Neural progenitor cell (in vitro differentiated cells): Measurements from ENCODE around the gene TPPP3. TPM values are rescaled to one million over a fixed set of nuclear protein-coding genes. Genes with fewer than 3 reads are reported as not detected.

ENCODE experiments used
- DNase-seq: peaks from one replicate; pipeline ENCODE4 v3.0.0-alpha.2; 2016; ENCODE audit warnings: low spot score
- H2AFZ ChIP-seq: fragments of 200-600 bp; sonication (generic); replicated peaks from 2 replicates; pipeline ENCODE4 v1.6.1; 2016; ENCODE audit warnings: antibody characterized with exemption
- H3F3A ChIP-seq: fragments of 200-600 bp; sonication (generic); 2 replicates; pipeline ENCODE4 v1.6.1; 2016; ENCODE audit warnings: antibody characterized with exemption, low read depth
- H3K27ac ChIP-seq: fragments of 200-600 bp; sonication (generic); 2 replicates; pipeline ENCODE4 v1.5.1; 2016; ENCODE audit warnings: mild to moderate bottlenecking
- H3K27me3 ChIP-seq: fragments of 200-600 bp; sonication (generic); 2 replicates; pipeline ENCODE4 v1.6.1; 2016; ENCODE audit warnings: mild to moderate bottlenecking, moderate library complexity
- H3K36me3 ChIP-seq: fragments of 200-600 bp; sonication (generic); 2 replicates; pipeline ENCODE4 v1.5.1; 2016
- H3K4me1 ChIP-seq: fragments of 200-600 bp; sonication (generic); 2 replicates; pipeline ENCODE4 v1.6.1; 2016; ENCODE audit warnings: mixed run types
- H3K4me2 ChIP-seq: fragments of 200-600 bp; sonication (generic); 2 replicates; pipeline ENCODE4 v1.6.1; 2016
- H3K4me3 ChIP-seq: fragments of 200-600 bp; sonication (generic); 2 replicates; pipeline ENCODE4 v1.5.1; 2016
- H3K79me2 ChIP-seq: fragments of 200-600 bp; sonication (generic); 2 replicates; pipeline ENCODE4 v1.6.1; 2016; ENCODE audit warnings: low read depth
- H3K9ac ChIP-seq: fragments of 200-600 bp; sonication (generic); 2 replicates; pipeline ENCODE4 v1.6.1; 2016
- H3K9me3 ChIP-seq: fragments of 200-600 bp; sonication (generic); 2 replicates; pipeline ENCODE4 v1.5.1; 2016; ENCODE audit warnings: low read depth
- H4K20me1 ChIP-seq: fragments of 200-600 bp; sonication (generic); 2 replicates; pipeline ENCODE4 v1.6.1; 2016; ENCODE audit warnings: low read depth
- H3K27ac Mint-ChIP-seq: 3 replicates; pipeline ENCODE4 v1.8.0; 2021; ENCODE audit warnings: mixed read lengths
- H3K27me3 Mint-ChIP-seq: 2 replicates; pipeline ENCODE4 v1.8.0; 2022; ENCODE audit warnings: low read depth, mild to moderate bottlenecking, inconsistent platforms, moderate library complexity, mixed read lengths; ENCODE audit not compliant: insufficient read depth
- H3K36me3 Mint-ChIP-seq: 3 replicates; pipeline ENCODE4 v1.8.0; 2021; ENCODE audit warnings: mixed read lengths
- H3K4me1 Mint-ChIP-seq: 3 replicates; pipeline ENCODE4 v1.8.0; 2021; ENCODE audit warnings: mixed read lengths
- H3K4me3 Mint-ChIP-seq: 3 replicates; pipeline ENCODE4 v1.8.0; 2021; ENCODE audit warnings: mild to moderate bottlenecking, moderate library complexity, mixed read lengths
- H3K9me3 Mint-ChIP-seq: 3 replicates; pipeline ENCODE4 v1.8.0; 2020; ENCODE audit warnings: mixed read lengths
- CTCF ChIP-seq: fragments of 200-600 bp; sonication (generic); IDR thresholded peaks from 2 replicates; pipeline ENCODE4 v1.5.1; 2017; ENCODE audit warnings: antibody characterized with exemption, mild to moderate bottlenecking
- EZH2 ChIP-seq: fragments of 200-600 bp; sonication (generic); IDR thresholded peaks from 2 replicates; pipeline ENCODE4 v1.6.1; 2017; ENCODE audit warnings: antibody characterized with exemption, mild to moderate bottlenecking, moderate library complexity
- EZH2phosphoT487 ChIP-seq: fragments of 200-600 bp; sonication (generic); IDR thresholded peaks from 2 replicates; pipeline ENCODE4 v1.6.1; 2017; ENCODE audit warnings: antibody characterized with exemption
- total RNA-seq: library from RNA; depleted of rRNA; stranded (reverse); fragments of >200 nt; gene quantifications from 2 replicates; pipeline ENCODE4 v1.2.3, GENCODE V29; 2015; ENCODE audit warnings: low replicate concordance

Gene TPPP3
- total RNA-seq: 0.96 TPM in 1 of 2 replicates, not detected in the other

GRCh38 chr16:67393111-67393787 lies at the start of gene TPPP3:
TPPP3 (minus strand) TSS chr16:67393498; CDS start chr16:67391111, 2,387 bp downstream.
- Histone ChIP-seq H2AFZ (peak within 1 kb of the TSS; percentile 4), H3K4me1 (peaks cover 44% of the 10 kb centered on the region), H3K4me3 (peak within 1 kb of the TSS; percentile 33), H3K9me3 (no peaks in the 10 kb centered on the region), H3F3A (peaks cover 40% of the 10 kb centered on the region), H3K4me2 (peak within 1 kb of the TSS; percentile 60), H3K9ac (no peak within 1 kb of the TSS), H3K27me3 (peaks cover 59% of the 10 kb centered on the region), H3K27ac (no peak within 1 kb of the TSS), H3K36me3 (no peaks in the 10 kb centered on the region), H3K79me2 (no peaks in the 10 kb centered on the region), H4K20me1 (peaks cover 16% of the 10 kb centered on the region)
- Mint-ChIP-seq H3K4me3 (peak within 1 kb of the TSS; percentile 79), H3K27me3 (peaks cover 13% of the 10 kb centered on the region), H3K27ac (peak within 1 kb of the TSS; percentile 57), H3K4me1 (peaks cover 54% of the 10 kb centered on the region), H3K36me3 (no peaks in the 10 kb centered on the region), H3K9me3 (no peaks in the 10 kb centered on the region)
- no peak for TF ChIP-seq EZH2
- TF ChIP-seq EZH2phosphoT487: no peak
- TF ChIP-seq CTCF: peak; percentile 66
- DNase-seq: peak; percentile 87

- Histone ChIP-seq H3K79me2 (no peaks in the 10 kb centered on the region), H3K9ac (no peak overlapping the region), H3F3A (no peaks in the 10 kb centered on the region), H3K27me3 (no peaks in the 10 kb centered on the region), H3K27ac (no peak overlapping the region), H3K9me3 (no peaks in the 10 kb centered on the region), H4K20me1 (peaks cover 14% of the 10 kb centered on the region), H3K4me1 (peaks cover 7% of the 10 kb centered on the region), H3K4me2 (no peak overlapping the region), H3K36me3 (no peaks in the 10 kb centered on the region), H3K4me3 (no peak overlapping the region), H2AFZ (no peak overlapping the region)
- DNase-seq: no peak
- H3K9me3 Mint-ChIP-seq: no peaks in the 10 kb centered on the region
- H3K4me3 Mint-ChIP-seq: no peak overlapping the region
- no peak overlapping the region for H3K27ac Mint-ChIP-seq
- H3K27me3 Mint-ChIP-seq: peaks cover 4% of the 10 kb centered on the region
- no peak for TF ChIP-seq EZH2
- no peak for TF ChIP-seq EZH2phosphoT487
- no peak for TF ChIP-seq CTCF
- peaks cover 8% of the 10 kb centered on the region for H3K4me1 Mint-ChIP-seq
- peaks cover 3% of the 10 kb centered on the region for H3K36me3 Mint-ChIP-seq
Observed at GRCh38 chr16:67442581-67443255, 49.4 kb upstream of the TPPP3 start.

GRCh38 chr16:67441907-67442306 lies 48.6 kb upstream of the TPPP3 start:
- Mint-ChIP-seq H3K36me3 (peaks cover 3% of the 10 kb centered on the region), H3K9me3 (no peaks in the 10 kb centered on the region), H3K27me3 (peaks cover 4% of the 10 kb centered on the region), H3K4me1 (peaks cover 8% of the 10 kb centered on the region), H3K4me3 (peak overlapping the region; percentile 36), H3K27ac (peak overlapping the region; percentile 79)
- Histone ChIP-seq H3K9ac (no peak overlapping the region), H3K9me3 (no peaks in the 10 kb centered on the region), H3K4me1 (peaks cover 7% of the 10 kb centered on the region), H3K79me2 (no peaks in the 10 kb centered on the region), H4K20me1 (peaks cover 14% of the 10 kb centered on the region), H3K27me3 (no peaks in the 10 kb centered on the region), H3K36me3 (no peaks in the 10 kb centered on the region), H2AFZ (no peak overlapping the region), H3K4me3 (no peak overlapping the region), H3K4me2 (no peak overlapping the region), H3K27ac (no peak overlapping the region), H3F3A (no peaks in the 10 kb centered on the region)
- TF ChIP-seq EZH2phosphoT487 (no peak), CTCF (no peak), EZH2 (no peak)
- no peak for DNase-seq
